ENCODE measurements around the gene ALMS1. TPM values are rescaled to one million over a fixed set of nuclear protein-coding genes. Genes with fewer than 3 reads are reported as not detected.
A peak's percentile ranks its signal among the peaks of the same experiment; 100 is the strongest.
"Not testable (repeated sequence)": the region's sequence is repeated elsewhere in the genome, so short reads cannot be mapped to it uniquely, and the experiment has no call there.

Gene ALMS1
- total RNA-seq, 1 donor from 2014 or later = 22.0 TPM

- Histone ChIP-seq H3K9me3 (no peaks in the 10 kb centered on the region), H3K36me3 (peaks cover 33% of the 10 kb centered on the region), H3K27ac (no peak overlapping the region), H3K4me1 (no peaks in the 10 kb centered on the region), H3K27me3 (ENCODE audit: low read depth) (no peaks in the 10 kb centered on the region), H3K4me3 (no peak overlapping the region)
- intact Hi-C loops (cut with DNase I) = no loop called here
- TF ChIP-seq CTCF (IDR thresholded peaks at IDR 0.05) = no peak
- no peak for DNase-seq
- ATAC-seq = peak in 1 of 2 donors; percentile 27
Measured at GRCh38 chr2:73488079-73488478, 102.4 kb downstream of the ALMS1 start.

- no peak overlapping the region for H3K4me3 ChIP-seq
- no peak overlapping the region for H3K27ac ChIP-seq
- peaks cover 33% of the 10 kb centered on the region for H3K36me3 ChIP-seq
- intact Hi-C loops (cut with DNase I) = no loop called here
- H3K27me3 ChIP-seq (ENCODE audit: low read depth) = no peaks in the 10 kb centered on the region
- ATAC-seq (no peak), DNase-seq (no peak)
- no peaks in the 10 kb centered on the region for H3K4me1 ChIP-seq
- H3K9me3 ChIP-seq = no peaks in the 10 kb centered on the region
- TF ChIP-seq CTCF (IDR thresholded peaks at IDR 0.05) = no peak
Measured at GRCh38 chr2:73489053-73489452, 103.4 kb downstream of the ALMS1 start.

GRCh38 chr2:73494031-73494430, 108.4 kb downstream of the ALMS1 start:
- TF ChIP-seq CTCF (IDR thresholded peaks at IDR 0.05) = no peak
- Histone ChIP-seq H3K9me3 (no peaks in the 10 kb centered on the region), H3K4me1 (no peaks in the 10 kb centered on the region), H3K27me3 (ENCODE audit: low read depth) (no peaks in the 10 kb centered on the region), H3K4me3 (no peak overlapping the region), H3K36me3 (peaks cover 26% of the 10 kb centered on the region), H3K27ac (no peak overlapping the region)
- ATAC-seq (no peak), DNase-seq (no peak)
- intact Hi-C loops (cut with DNase I) = no loop called here

GRCh38 chr2:73503992-73504570, 118.4 kb downstream of the ALMS1 start:
- Histone ChIP-seq H3K36me3 (no peaks in the 10 kb centered on the region), H3K4me1 (no peaks in the 10 kb centered on the region), H3K9me3 (no peaks in the 10 kb centered on the region), H3K4me3 (no peak overlapping the region), H3K27me3 (ENCODE audit: low read depth) (no peaks in the 10 kb centered on the region), H3K27ac (no peak overlapping the region)
- intact Hi-C loops (cut with DNase I) = no loop called here
- TF ChIP-seq CTCF (IDR thresholded peaks at IDR 0.05) = no peak
- no peak for ATAC-seq
- DNase-seq = no peak

GRCh38 chr2:73504850-73505249, 119.2 kb downstream of the ALMS1 start:
- intact Hi-C loops (cut with DNase I); H3K4me1 ChIP-seq; H3K36me3 ChIP-seq; H3K27ac ChIP-seq; H3K4me3 ChIP-seq; H3K9me3 ChIP-seq; H3K27me3 ChIP-seq (ENCODE audit: low read depth); DNase-seq; ATAC-seq: not testable (repeated sequence)

- H3K27me3 ChIP-seq (ENCODE audit: low read depth); H3K4me3 ChIP-seq; DNase-seq; H3K4me1 ChIP-seq; H3K9me3 ChIP-seq; intact Hi-C loops (cut with DNase I); ATAC-seq; H3K36me3 ChIP-seq; H3K27ac ChIP-seq: not testable (repeated sequence)
Measured at GRCh38 chr2:73510470-73510869, 124.8 kb downstream of the ALMS1 start.

- no peaks in the 10 kb centered on the region for H3K4me1 ChIP-seq
- H3K4me3 ChIP-seq = no peak overlapping the region
- no peaks in the 10 kb centered on the region for H3K27me3 ChIP-seq (ENCODE audit: low read depth)
- H3K36me3 ChIP-seq = peaks cover 14% of the 10 kb centered on the region
- ATAC-seq (no peak), DNase-seq (no peak)
- H3K27ac ChIP-seq = no peak overlapping the region
- intact Hi-C loops (cut with DNase I) = no loop called here
- H3K9me3 ChIP-seq = peaks cover 6% of the 10 kb centered on the region
- TF ChIP-seq CTCF (IDR thresholded peaks at IDR 0.05) = no peak
Measured at GRCh38 chr2:73516033-73516432, 130.4 kb downstream of the ALMS1 start.

Measured in lower lobe of right lung (tissue), 2 donors.